Left kidney (tissue), 2 donors: ENCODE results near the gene SLC39A5. TPM values are rescaled to one million over a fixed set of nuclear protein-coding genes. Genes with fewer than 3 reads are reported as not detected.
"Not testable (repeated sequence)": the region's sequence is repeated elsewhere in the genome, so short reads cannot be mapped to it uniquely, and the experiment has no call there.

ENCODE experiments used
- DNase-seq: peaks from one replicate; pipeline ENCODE4 v3.0.0-alpha.2; 2013
- polyA plus RNA-seq: library from polyadenylated mRNA; unstranded; fragments of 120-200 nt; gene quantifications from one replicate; pipeline ENCODE4 v1.2.1, GENCODE V29; 2013; ENCODE audit not compliant: insufficient read length

SLC39A5 gene
- polyA plus RNA-seq, 1 donor, result 51.0 TPM

- DNase-seq, result not testable (repeated sequence)
These were observed 42.6 kb downstream of the SLC39A5 start for GRCh38 chr12:56272468-56272867.

GRCh38 chr12:56274299-56274698 lies 44.4 kb downstream of the SLC39A5 start:
- no peak for DNase-seq

GRCh38 chr12:56278905-56279304 lies 49.1 kb downstream of the SLC39A5 start:
- no peak for DNase-seq

- DNase-seq, result no peak
These were observed 51.0 kb downstream of the SLC39A5 start for GRCh38 chr12:56280849-56281248.

- no peak for DNase-seq
These were observed 52.2 kb downstream of the SLC39A5 start for GRCh38 chr12:56282030-56282429.

- DNase-seq, result no peak
These were observed 52.7 kb downstream of the SLC39A5 start for GRCh38 chr12:56282579-56282978.

GRCh38 chr12:56284263-56284662 lies 54.4 kb downstream of the SLC39A5 start:
- DNase-seq, result not testable (repeated sequence)

GRCh38 chr12:56286044-56286830 lies 56.4 kb downstream of the SLC39A5 start:
- no peak for DNase-seq

Other genes with a start within 250 kb of the SLC39A5 start
- gene SUOX, start 232.8 kb upstream of the SLC39A5 start, polyA plus RNA-seq, result 55.5 TPM
- gene IKZF4, start 209.0 kb upstream of the SLC39A5 start, polyA plus RNA-seq, result 25.6 TPM
- 113 TPM for gene RPS26, start 188.1 kb upstream of the SLC39A5 start, polyA plus RNA-seq
- gene ERBB3, start 149.9 kb upstream of the SLC39A5 start, polyA plus RNA-seq, result 111 TPM
- 164 TPM for gene PA2G4, start 125.5 kb upstream of the SLC39A5 start, polyA plus RNA-seq
- 4,270 TPM for gene RPL41, start 113.4 kb upstream of the SLC39A5 start, polyA plus RNA-seq
- 5.8 TPM for gene ZC3H10, start 111.8 kb upstream of the SLC39A5 start, polyA plus RNA-seq
- gene ESYT1, start 101.8 kb upstream of the SLC39A5 start, polyA plus RNA-seq, result 81.2 TPM
- 155 TPM for gene MYL6B, start 77.5 kb upstream of the SLC39A5 start, polyA plus RNA-seq
- 1,671 TPM for gene MYL6, start 71.7 kb upstream of the SLC39A5 start, polyA plus RNA-seq
- gene SMARCC2, start 40.6 kb upstream of the SLC39A5 start, polyA plus RNA-seq, result 160 TPM
- gene RNF41, start 8.1 kb upstream of the SLC39A5 start, polyA plus RNA-seq, result 45.4 TPM
- gene NABP2, start 5.7 kb upstream of the SLC39A5 start, polyA plus RNA-seq, result 31.5 TPM
- 35.9 TPM for gene ANKRD52, start 28.3 kb downstream of the SLC39A5 start, polyA plus RNA-seq
- gene COQ10A, start 36.9 kb downstream of the SLC39A5 start, polyA plus RNA-seq, result 23.7 TPM
- gene CS, start 70.3 kb downstream of the SLC39A5 start, polyA plus RNA-seq, result 241 TPM
- 157 TPM for gene CNPY2, start 85.9 kb downstream of the SLC39A5 start, polyA plus RNA-seq
- gene PAN2, start 103.9 kb downstream of the SLC39A5 start, polyA plus RNA-seq, result 135 TPM
- 1.2 TPM for gene IL23A, start 108.8 kb downstream of the SLC39A5 start, polyA plus RNA-seq
- gene STAT2, start 130.1 kb downstream of the SLC39A5 start, polyA plus RNA-seq, result 153 TPM
- 0.08 TPM for gene APOF, start 132.8 kb downstream of the SLC39A5 start, polyA plus RNA-seq
- gene TIMELESS, start 219.4 kb downstream of the SLC39A5 start, polyA plus RNA-seq, result 49.1 TPM
- gene MIP, start 224.6 kb downstream of the SLC39A5 start, polyA plus RNA-seq, result 0.17 TPM
- 7.2 TPM for gene SPRYD4, start 238.5 kb downstream of the SLC39A5 start, polyA plus RNA-seq